HUDEP-2 (cell line): ENCODE data around the gene VAV1.

Experiments used
- DNase-seq, 76 experiments: peaks; one replicate each; lab custom pipeline; 2025; ENCODE audit not compliant: unreplicated experiment in 76 of 76; lab: John Stamatoyannopoulos, UW

Gene VAV1

DNA sequence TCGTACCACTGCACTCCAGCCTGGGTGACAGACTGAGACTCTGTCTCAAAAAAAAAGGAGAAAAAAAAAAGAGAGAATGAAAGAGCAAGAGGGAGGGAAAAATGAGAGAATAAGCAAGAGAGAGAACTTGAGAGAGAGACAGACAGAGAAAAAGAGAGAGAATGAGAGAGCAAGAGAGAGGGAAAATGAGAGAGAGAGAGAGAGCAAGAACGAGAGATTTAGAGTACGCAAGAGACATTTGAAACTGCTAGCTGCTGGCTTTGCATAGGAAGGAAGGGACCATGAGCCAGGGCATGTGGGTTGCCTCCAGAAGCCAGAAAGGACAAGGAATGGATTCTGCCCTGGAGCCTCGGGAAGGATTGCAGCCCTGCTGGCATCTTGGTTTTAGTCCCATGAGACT, 105.3 kb downstream of the VAV1 start:
- no peak for DNase-seq

DNA sequence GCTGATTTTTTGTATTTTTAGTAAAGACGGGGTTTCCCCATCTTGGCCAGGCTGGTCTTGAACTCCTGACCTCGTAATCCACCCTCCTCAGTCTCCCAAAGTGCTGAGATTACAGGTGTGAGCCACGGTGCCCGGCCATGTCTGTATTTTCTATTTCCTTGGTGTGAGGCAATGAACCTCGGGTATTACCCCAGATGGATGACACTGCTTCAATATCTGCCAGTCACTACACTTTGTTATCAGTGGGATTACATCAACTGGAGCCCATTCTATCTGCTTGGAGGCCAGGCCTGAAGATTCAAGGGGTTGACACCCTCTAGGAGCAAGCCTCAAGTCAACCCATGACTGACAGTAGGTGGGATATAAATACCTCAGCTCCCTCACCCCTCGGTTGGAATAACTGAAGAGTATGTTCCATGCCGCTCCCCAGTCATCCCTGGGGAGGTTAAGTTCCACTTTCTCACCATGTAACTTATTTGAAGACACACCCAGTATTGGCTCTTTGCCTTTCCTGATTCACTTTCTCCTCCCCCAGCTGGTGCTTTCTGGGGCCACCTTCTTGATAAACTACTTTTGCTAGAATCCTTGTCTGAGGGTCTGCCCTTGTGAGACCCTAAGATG, 113.9 kb downstream of the VAV1 start:
- DNase-seq = no peak

GRCh38 chr19:6887316-6887715, 114.8 kb downstream of the VAV1 start, which contains the start of gene ADGRE1:
ADGRE1 (plus strand) TSS chr19:6887579; CDS start chr19:6887609, 30 bp downstream.
- no peak for DNase-seq

DNA sequence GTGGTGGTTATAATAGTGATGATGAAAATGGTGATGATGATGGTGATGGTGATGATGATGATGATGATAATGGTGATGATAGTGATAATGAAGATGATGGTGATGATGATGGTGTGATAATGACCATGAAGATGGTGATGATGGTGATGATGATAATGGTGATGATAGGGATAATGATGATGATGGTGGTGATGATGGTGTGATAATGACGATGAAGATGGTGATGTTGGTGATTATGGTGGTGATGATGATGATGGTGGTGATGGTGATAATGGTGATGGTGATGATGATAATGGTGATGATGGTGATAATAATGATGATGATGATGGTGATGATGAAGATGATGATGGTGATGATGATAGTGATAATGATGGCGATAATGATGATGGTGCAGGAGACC, 116.5 kb downstream of the VAV1 start:
- DNase-seq = no peak

DNA sequence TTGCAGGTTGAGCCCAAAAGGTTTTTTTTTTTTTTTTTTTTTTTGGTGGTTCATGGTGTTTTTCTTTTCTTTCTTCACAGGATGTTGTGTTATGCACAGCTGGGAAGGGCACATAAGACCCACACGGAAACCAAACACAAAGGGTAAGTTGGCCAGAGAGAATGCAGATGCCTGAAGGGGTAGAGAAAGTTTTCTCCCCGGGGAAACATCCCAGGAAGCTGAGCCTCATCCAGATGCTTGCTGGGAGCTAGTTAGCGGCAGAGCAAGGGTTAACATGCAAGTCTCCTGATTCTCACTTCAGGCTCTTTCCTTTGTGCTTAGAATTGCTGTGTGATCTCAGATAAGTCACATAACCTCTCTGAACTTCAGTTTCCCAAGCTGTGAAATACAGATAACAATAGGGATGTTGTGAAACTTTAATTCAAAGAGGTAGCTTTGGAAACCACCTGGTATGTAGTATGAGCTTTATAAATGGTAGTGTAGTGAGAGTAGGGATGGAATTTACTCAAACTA, 117.9 kb downstream of the VAV1 start:
- no peak for DNase-seq

DNA sequence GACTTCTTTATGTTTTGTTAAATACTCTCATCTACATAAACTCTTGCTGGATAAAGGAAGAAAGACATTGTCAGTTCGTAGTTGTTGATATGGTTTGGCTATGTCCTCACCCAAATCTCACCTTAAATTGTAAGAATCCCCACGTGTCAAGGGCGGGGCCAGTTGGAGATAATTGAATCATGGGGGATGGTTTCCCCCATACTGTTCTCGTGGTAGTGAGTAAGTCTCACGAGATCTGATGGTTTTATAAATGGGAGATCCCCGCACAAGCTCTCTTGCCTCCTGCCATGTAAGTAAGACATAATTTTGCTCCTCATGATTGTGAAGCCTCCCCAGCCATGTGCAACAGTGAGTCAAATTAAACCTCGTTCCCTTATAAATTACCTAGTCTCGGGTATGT, 118.4 kb downstream of the VAV1 start:
- no peak for DNase-seq

DNA sequence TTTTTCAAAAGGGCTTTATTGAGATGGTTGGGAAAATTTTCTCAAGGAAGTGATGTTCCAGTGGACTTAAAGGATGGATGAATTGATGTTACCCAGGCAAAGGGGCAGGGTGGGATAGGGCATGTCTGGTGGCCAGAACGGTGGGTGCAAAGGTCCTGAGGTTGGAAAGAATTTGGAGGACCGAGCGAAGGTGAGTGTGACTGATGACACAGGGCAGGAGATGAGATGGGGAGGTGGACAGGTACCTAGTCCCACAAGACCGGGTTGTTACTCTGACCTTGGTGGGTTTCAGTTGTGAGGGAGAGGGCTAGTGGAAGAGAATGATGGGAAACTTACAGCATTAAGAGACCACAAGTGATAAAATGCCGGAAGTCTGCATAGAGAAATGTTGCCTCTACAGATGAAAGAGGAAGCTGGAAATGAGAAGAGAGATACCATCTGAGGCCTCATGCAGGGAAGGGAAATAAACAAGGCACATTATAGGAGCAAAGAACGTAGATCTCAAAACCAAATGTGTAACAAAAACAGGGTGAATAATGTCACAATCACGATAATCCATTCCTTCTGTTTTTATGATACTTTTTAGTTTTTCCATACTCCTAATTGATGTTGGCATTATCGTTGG, 119.4 kb downstream of the VAV1 start:
- no peak for DNase-seq

- DNase-seq = no peak
These were observed 121.8 kb downstream of the VAV1 start for GRCh38 chr19:6894313-6894712.

GRCh38 chr19:6903446-6903845, 130.9 kb downstream of the VAV1 start:
- no peak for DNase-seq

- DNase-seq = no peak
These were observed 134.1 kb downstream of the VAV1 start for GRCh38 chr19:6906559-6907060.
